Measurements from ENCODE around the gene KIF26A. TPM values are rescaled to one million over a fixed set of nuclear protein-coding genes. Genes with fewer than 3 reads are reported as not detected.

The KIF26A gene
- total RNA-seq, 2 donors from 2014 or later = 5.6 to 14.1 TPM

DNA sequence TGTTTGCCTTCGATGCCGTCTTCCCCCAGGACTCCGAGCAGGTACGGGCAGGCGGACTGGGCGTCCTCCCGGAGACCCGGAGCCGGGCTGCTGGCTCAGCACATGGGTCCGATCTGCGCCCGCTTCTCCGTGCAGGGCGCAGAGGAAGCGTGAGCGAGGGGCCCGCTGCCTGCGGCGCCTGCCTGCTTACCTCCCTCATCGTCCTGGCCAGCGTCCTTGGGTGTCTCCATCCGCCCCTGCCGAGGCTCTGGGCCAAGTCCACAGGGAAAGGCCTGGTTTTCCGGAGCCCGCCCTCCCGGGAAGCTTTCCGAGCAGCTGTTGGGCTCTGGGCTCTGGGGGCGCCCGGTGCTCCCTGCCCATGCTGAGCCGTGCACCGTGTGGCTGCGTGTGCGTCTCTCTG, 33.5 kb downstream of the KIF26A start:
- Histone ChIP-seq H3K36me3 (no peaks in the 10 kb centered on the region), H3K27me3 (no peaks in the 10 kb centered on the region), H3K27ac (no peak overlapping the region), H3K4me1 (peaks cover 0 to 28% of the 10 kb centered on the region in 2 donors), H3K4me3 (no peak overlapping the region), H3K9me3 (no peaks in the 10 kb centered on the region)
- TF ChIP-seq, protein P1, sequence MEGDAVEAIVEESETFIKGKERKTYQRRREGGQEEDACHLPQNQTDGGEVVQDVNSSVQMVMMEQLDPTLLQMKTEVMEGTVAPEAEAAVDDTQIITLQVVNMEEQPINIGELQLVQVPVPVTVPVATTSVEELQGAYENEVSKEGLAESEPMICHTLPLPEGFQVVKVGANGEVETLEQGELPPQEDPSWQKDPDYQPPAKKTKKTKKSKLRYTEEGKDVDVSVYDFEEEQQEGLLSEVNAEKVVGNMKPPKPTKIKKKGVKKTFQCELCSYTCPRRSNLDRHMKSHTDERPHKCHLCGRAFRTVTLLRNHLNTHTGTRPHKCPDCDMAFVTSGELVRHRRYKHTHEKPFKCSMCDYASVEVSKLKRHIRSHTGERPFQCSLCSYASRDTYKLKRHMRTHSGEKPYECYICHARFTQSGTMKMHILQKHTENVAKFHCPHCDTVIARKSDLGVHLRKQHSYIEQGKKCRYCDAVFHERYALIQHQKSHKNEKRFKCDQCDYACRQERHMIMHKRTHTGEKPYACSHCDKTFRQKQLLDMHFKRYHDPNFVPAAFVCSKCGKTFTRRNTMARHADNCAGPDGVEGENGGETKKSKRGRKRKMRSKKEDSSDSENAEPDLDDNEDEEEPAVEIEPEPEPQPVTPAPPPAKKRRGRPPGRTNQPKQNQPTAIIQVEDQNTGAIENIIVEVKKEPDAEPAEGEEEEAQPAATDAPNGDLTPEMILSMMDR (IDR thresholded peaks at IDR 0.05) = no peak
- DNase-seq (ENCODE audit: low spot score) = no peak

DNA sequence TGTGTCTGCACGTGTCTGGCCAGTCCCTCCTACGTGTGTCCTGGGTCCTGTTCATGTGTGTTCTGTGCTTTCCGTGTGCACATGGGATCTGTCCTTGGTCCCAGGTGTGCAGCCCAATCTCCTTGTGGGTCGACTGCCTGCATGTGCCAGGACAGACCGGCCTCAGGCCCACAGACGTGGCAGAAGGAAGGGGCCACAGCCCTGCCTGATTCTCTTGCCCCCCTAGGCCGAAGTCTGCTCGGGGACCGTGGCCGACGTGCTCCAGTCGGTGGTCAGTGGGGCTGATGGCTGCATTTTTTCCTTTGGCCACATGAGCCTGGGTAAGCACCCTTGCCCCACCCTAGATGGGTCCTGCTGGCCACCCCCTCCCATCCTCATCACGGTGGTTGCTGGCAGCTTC, 34.0 kb downstream of the KIF26A start:
- H3K27ac ChIP-seq = no peak overlapping the region
- no peaks in the 10 kb centered on the region for H3K27me3 ChIP-seq
- DNase-seq (ENCODE audit: low spot score) = no peak
- H3K36me3 ChIP-seq = no peaks in the 10 kb centered on the region
- no peak overlapping the region for H3K4me3 ChIP-seq
- H3K9me3 ChIP-seq = no peaks in the 10 kb centered on the region
- TF ChIP-seq, protein P1 (IDR thresholded peaks at IDR 0.05) = no peak
- peaks cover 0 to 28% of the 10 kb centered on the region in 2 donors for H3K4me1 ChIP-seq

DNA sequence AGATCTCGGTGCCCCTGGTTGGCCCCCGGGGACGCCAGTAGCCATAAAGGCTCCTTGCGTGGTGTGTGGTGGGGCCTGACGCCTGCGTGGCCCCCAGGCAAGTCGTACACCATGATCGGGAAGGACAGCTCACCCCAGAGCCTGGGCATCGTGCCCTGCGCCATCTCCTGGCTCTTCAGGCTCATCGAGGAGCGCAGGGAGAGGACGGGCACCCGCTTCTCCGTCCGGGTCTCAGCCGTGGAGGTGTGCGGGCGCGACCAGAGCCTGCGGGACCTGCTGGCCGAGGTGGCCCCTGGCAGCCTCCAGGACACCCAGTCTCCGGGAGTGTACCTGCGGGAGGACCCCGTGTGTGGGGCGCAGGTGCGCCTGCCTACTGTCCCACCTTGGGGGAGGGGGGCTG, 34.5 kb downstream of the KIF26A start:
- no peak for DNase-seq (ENCODE audit: low spot score)
- Histone ChIP-seq H3K4me1 (peaks cover 0 to 28% of the 10 kb centered on the region in 2 donors), H3K9me3 (no peaks in the 10 kb centered on the region), H3K27ac (no peak overlapping the region), H3K27me3 (no peaks in the 10 kb centered on the region), H3K4me3 (no peak overlapping the region), H3K36me3 (no peaks in the 10 kb centered on the region)
- TF ChIP-seq, protein P1 (IDR thresholded peaks at IDR 0.05) = no peak

DNA sequence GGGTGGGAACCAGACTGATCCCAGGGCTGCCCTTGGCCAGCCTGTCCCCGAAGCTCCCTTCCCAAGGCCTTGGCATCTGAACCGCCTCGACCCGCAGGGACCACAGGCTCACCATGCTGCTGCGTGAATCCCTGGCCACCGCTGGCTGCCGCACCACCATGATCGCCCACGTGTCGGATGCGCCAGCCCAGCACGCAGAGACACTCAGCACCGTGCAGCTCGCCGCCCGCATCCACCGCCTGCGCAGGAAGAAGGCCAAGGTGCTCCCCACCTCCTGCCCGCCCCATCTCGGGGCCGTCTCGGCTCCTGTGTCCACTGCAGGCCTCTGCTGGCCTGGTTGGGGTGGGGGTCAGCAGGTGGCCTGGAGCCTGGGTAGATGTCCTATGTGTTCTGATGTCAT, 35.7 kb downstream of the KIF26A start:
- TF ChIP-seq, protein P1 (IDR thresholded peaks at IDR 0.05) = no peak
- Histone ChIP-seq H3K27me3 (no peaks in the 10 kb centered on the region), H3K36me3 (no peaks in the 10 kb centered on the region), H3K4me3 (no peak overlapping the region), H3K27ac (no peak overlapping the region), H3K4me1 (peaks cover 0 to 24% of the 10 kb centered on the region in 2 donors), H3K9me3 (no peaks in the 10 kb centered on the region)
- no peak for DNase-seq (ENCODE audit: low spot score)

DNA sequence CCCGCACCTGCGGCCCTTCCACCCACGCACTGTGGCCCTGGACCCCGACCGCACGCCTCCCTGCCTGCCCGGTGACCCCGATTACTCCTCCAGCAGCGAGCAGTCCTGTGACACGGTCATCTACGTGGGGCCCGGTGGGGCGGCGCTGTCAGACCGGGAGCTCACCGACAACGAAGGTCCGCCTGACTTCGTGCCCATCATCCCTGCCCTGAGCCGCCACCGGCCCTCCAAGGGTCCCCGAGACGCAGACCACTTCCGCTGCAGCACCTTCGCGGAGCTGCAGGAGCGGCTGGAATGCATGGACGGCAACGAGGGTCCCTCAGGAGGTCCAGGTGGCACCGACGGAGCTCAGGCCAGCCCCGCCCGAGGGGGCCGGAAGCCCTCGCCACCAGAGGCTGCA, 36.7 kb downstream of the KIF26A start:
- TF ChIP-seq, protein P1 (IDR thresholded peaks at IDR 0.05) = no peak
- Histone ChIP-seq H3K4me1 (peaks cover 0 to 20% of the 10 kb centered on the region in 2 donors), H3K27me3 (no peaks in the 10 kb centered on the region), H3K9me3 (no peaks in the 10 kb centered on the region), H3K4me3 (no peak overlapping the region), H3K27ac (no peak overlapping the region), H3K36me3 (no peaks in the 10 kb centered on the region)
- no peak for DNase-seq (ENCODE audit: low spot score)

DNA sequence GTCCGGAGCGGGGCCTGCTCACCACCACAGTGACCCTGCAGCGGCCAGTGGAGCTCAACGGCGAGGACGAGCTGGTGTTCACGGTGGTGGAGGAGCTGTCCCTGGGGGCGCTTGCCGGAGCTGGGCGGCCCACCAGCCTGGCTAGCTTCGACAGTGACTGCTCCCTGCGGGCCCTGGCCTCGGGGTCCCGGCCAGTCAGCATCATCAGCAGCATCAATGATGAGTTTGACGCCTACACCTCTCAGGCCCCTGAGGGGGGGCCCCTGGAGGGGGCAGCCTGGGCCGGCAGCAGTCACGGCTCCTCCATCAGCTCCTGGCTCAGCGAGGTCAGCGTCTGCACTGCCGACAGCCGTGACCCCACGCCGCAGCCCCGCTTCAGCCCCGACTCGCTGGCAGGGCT, 37.4 kb downstream of the KIF26A start:
- no peaks in the 10 kb centered on the region for H3K27me3 ChIP-seq
- H3K4me1 ChIP-seq = peaks cover 0 to 14% of the 10 kb centered on the region in 2 donors
- H3K4me3 ChIP-seq = no peak overlapping the region
- no peak overlapping the region for H3K27ac ChIP-seq
- no peak for DNase-seq (ENCODE audit: low spot score)
- TF ChIP-seq, protein P1 (IDR thresholded peaks at IDR 0.05) = no peak
- no peaks in the 10 kb centered on the region for H3K9me3 ChIP-seq
- no peaks in the 10 kb centered on the region for H3K36me3 ChIP-seq

Measured in right atrium auricular region (tissue), 2 donors.